DND-41 (cell line): ENCODE measurements around the gene GRID2IP.
A peak's percentile ranks its signal among the peaks of the same experiment; 100 is the strongest.

Experiments
- EZH2 ChIP-seq: IDR thresholded peaks from 3 replicates; pipeline ENCODE4 v1.6.1; 2012; ENCODE audit warnings: borderline replicate concordance, low read depth, mild to moderate bottlenecking, moderate library complexity, low read length, inconsistent platforms; ENCODE audit not compliant: severe bottlenecking
- TF ChIP-seq, protein P1 (sequence below): IDR thresholded peaks from 2 replicates; pipeline ENCODE4 v1.5.1; 2012; ENCODE audit warnings: borderline replicate concordance, low read length, moderate library complexity, mild to moderate bottlenecking; ENCODE audit not compliant: poor library complexity, severe bottlenecking; ENCODE audit errors: extremely low read depth

DNA sequence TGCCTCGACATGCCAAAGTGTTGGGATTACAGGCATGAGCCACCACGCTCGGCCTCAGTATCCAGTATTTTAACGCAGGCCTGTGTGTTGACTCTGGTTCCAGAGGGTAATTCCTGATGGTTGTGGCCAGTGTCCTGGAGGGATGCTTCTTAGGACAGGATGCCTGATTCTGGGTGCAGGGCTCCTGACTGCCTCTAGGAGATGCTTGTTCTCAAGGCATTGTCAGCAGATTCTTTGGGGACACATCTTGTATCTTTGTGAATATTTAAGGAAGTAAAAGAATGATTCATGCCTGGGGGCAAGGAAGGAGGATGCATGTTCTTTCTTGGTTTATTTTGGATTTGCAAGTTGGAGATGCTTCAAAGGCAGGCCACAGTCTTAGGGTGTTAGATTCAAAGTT is 28.2 kb upstream of the GRID2IP start:
- TF ChIP-seq, protein P1, sequence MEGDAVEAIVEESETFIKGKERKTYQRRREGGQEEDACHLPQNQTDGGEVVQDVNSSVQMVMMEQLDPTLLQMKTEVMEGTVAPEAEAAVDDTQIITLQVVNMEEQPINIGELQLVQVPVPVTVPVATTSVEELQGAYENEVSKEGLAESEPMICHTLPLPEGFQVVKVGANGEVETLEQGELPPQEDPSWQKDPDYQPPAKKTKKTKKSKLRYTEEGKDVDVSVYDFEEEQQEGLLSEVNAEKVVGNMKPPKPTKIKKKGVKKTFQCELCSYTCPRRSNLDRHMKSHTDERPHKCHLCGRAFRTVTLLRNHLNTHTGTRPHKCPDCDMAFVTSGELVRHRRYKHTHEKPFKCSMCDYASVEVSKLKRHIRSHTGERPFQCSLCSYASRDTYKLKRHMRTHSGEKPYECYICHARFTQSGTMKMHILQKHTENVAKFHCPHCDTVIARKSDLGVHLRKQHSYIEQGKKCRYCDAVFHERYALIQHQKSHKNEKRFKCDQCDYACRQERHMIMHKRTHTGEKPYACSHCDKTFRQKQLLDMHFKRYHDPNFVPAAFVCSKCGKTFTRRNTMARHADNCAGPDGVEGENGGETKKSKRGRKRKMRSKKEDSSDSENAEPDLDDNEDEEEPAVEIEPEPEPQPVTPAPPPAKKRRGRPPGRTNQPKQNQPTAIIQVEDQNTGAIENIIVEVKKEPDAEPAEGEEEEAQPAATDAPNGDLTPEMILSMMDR = peak; percentile 27
- no peak for TF ChIP-seq EZH2
